GM19099 (cell line): ENCODE results near the gene RAF1.

ENCODE experiments used
- POLR2A ChIP-seq: IDR thresholded peaks from 3 replicates; pipeline ENCODE4 v1.6.1; 2011; ENCODE audit warnings: low read depth; ENCODE audit not compliant: insufficient read length; ENCODE audit errors: extremely low read depth

The RAF1 gene

DNA sequence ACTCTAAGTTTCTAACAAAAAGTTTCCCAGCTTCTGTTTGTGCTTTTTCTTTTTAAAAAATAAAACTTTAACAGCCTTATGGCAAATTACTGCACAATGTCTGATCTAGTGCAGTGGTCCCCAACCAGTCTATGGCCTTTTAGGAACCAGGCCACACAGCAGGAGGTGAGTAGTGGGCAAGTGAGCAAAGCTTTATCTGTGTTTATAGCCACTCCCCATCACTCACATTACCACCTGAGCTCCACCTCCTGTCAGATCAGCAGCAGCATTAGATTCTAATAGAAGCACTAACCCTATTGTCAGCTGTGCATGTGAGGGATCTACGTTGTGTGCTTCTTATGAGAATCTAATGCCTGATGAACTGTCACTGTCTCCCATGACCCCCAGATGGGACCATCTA is 101.5 kb downstream of the RAF1 start:
- no peak for TF ChIP-seq POLR2A

GRCh38 chr3:12561397-12561796 is 102.5 kb downstream of the RAF1 start:
- TF ChIP-seq POLR2A, result no peak

- TF ChIP-seq POLR2A, result no peak
These were observed 103.3 kb downstream of the RAF1 start for GRCh38 chr3:12560505-12561190.

DNA sequence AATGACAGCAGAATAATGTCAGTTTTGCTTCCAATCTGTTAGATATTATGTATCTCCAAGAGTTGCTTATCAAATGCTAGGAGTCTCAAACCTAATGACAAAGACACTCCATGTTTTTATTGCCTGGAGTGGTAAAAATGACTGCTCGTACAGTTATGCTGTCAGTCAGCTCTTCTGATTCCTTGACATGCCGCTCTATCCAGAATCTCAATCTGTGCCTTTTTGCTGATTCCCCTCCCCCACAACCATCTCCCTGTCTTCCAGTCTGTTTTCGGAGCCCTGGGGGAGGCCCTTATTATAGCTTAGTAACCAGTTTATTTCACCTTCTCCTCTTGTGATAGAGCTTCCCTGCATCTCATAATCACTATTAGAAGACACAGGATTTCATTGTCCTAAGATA is 104.4 kb downstream of the RAF1 start:
- no peak for TF ChIP-seq POLR2A

DNA sequence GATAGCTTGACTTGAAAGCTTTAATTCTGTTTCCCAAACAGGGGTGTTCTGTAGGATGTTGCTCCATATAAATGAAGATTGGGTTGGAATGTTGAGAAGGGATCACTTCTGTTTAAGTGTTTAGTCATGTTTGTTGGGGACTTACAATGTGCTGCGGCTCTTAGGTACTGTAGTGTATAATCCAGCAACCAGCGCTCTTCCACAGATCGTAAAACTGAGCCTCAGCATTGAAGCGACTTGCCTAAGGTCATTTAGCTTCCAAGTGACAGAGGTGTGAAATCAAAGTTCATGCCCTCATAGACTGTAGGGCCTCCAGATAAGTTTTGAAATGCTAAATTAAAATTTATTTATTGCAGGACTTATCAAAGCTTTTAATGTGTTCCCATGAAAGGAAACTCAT is 105.2 kb downstream of the RAF1 start:
- TF ChIP-seq POLR2A, result no peak

- TF ChIP-seq POLR2A, result no peak
These were observed 106.3 kb downstream of the RAF1 start for GRCh38 chr3:12557473-12558100.

GRCh38 chr3:12556690-12557472 is 107.0 kb downstream of the RAF1 start, which contains the start of gene MKRN2:
MKRN2 (plus strand) TSS chr3:12557087; CDS start chr3:12557151, 64 bp downstream.
- TF ChIP-seq POLR2A, result peak; percentile 99

DNA sequence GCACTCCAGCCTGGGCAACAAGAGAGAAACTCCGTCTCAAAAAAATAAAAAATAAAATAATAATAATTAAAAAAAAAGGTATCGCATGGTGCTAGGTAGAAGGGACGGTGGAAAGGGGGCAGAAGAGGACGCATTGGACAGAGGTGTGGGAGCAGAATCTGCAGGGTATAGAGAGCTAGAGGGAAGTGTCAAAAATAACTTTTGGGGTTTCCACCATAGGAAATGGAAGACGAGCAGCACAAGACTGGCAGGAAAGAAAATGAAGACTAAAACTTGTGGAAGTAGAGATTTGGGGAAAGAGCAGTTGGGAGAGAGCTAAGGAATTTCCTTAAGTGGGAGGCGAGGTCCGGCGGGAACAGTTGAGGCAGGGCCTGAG is 107.6 kb downstream of the RAF1 start:
- no peak for TF ChIP-seq POLR2A

- no peak for TF ChIP-seq POLR2A
These were observed 110.0 kb downstream of the RAF1 start for GRCh38 chr3:12553921-12554391.

DNA sequence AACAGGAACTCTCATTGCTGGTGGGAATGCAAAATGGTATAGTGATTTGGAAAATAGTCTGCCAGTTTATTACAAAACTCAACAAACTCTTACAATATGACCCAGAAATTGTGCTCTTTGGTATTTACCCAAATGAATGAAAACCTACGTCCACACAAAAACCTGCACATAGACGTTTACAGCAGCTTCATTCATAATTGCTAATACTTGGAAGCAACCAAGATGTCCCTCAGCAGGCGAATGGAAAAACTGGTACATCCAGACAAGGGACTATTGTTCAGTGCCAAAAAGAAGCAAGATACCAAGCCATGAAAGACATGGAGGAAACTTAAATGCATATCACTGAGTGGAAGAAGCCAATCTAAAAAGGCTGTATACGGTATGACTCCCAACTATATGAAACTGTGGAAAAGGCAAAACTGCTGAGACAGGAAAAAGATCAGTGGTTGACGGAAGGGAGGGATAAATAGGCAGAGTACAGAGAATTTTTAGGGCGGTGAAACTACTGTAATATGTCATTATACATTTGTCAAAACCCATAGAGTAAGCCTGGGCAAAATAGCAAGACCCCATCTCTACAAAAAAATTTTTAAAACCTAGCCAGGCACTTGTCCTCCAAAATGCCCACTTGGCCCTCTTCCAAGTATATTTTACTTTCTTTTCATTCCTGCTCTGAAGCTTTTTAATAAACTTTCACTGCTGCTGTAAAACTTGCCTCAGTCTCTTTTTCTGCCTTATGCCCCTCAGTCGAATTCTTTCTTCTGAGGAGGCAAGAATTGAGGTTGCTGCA is 113.8 kb downstream of the RAF1 start:
- no peak for TF ChIP-seq POLR2A

DNA sequence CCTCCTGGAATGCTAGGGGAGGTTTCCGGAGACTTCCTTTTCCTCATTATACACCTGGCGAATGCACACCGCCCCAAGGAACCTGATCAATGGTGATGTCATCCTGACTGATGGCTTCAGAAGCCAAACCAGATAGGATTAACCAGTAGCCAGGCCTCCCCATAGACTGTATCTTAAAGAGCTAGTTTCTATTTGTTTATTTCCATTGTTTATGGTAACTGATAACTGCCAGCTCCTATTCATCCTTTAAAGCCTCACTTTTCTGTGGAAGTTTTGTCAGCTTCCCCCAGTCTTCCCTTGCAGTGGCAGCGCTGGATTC is 118.5 kb downstream of the RAF1 start, which contains the start of gene MKRN2OS:
Gene MKRN2OS, minus strand, starts transcription at position 27 of the 319 bp plus-strand sequence. CDS start 35 bp downstream, outside the sequence.
- no peak for TF ChIP-seq POLR2A

- TF ChIP-seq POLR2A, result no peak
These were observed 119.1 kb downstream of the RAF1 start for GRCh38 chr3:12544652-12545472.

- no peak for TF ChIP-seq POLR2A
These were observed 122.3 kb downstream of the RAF1 start for GRCh38 chr3:12541625-12542024.

DNA sequence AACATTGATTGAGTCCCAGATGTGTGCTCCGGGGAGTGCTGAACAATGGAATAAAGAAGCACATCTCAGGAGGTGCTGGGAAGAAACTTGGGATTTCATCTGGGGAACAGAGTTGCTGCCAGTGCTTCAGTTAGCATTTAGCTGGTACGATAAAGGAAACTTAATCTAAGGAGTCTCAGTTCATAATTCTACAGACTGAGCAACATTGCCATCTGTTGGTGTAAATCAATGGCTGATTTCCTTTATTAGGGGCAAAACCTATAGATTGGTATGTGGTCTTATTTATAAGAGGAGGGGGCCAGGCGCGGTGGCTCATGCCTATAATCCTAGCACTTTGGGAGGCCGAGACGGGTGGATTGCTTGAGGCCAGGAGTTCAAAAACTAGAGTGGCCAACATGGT is 127.5 kb downstream of the RAF1 start:
- TF ChIP-seq POLR2A, result no peak
